Measurements from ENCODE around the gene EHMT2.
"Not testable (repeated sequence)": the region's sequence is repeated elsewhere in the genome, so short reads cannot be mapped to it uniquely, and the experiment has no call there.

EHMT2 gene

GRCh38 chr6:31838968-31839367 lies 58.5 kb downstream of the EHMT2 start:
- no peak for DNase-seq (ENCODE audit: low read depth in 3 of 3)

- not testable (repeated sequence) for DNase-seq (ENCODE audit: low read depth in 3 of 3)
Observed at GRCh38 chr6:31838114-31838553, 59.4 kb downstream of the EHMT2 start.

GRCh38 chr6:31837369-31838113 lies 60.0 kb downstream of the EHMT2 start:
- DNase-seq (ENCODE audit: low read depth in 3 of 3), result no peak

- DNase-seq (ENCODE audit: low read depth in 3 of 3), result no peak
Observed at GRCh38 chr6:31836474-31837368, 60.8 kb downstream of the EHMT2 start.

GRCh38 chr6:31836047-31836473 lies 61.4 kb downstream of the EHMT2 start:
- no peak for DNase-seq (ENCODE audit: low read depth in 3 of 3)

GRCh38 chr6:31834367-31835250 lies 62.9 kb downstream of the EHMT2 start:
- DNase-seq (ENCODE audit: low read depth in 3 of 3), result peak; percentile 68 to 75 (median 72)

- DNase-seq (ENCODE audit: low read depth in 3 of 3), result no peak
Observed at GRCh38 chr6:31831350-31832215, 65.9 kb downstream of the EHMT2 start.

GRCh38 chr6:31830886-31831335 lies 66.6 kb downstream of the EHMT2 start:
- no peak for DNase-seq (ENCODE audit: low read depth in 3 of 3)

Measured in stimulated activated CD4-positive, alpha-beta T cell treated with anti-CD3 and anti-CD28 coated beads, TNF-alpha, amount 100 ng/mL, for 24 hours (primary cell).